ENCODE measurements around the gene DIDO1. TPM values are rescaled to one million over a fixed set of nuclear protein-coding genes. Genes with fewer than 3 reads are reported as not detected.

Gene DIDO1
- total and polyA plus RNA-seq, 2 of the 4 experiments (the other 2 are of a cell fraction), result 21.8 to 28.1 TPM

DNA sequence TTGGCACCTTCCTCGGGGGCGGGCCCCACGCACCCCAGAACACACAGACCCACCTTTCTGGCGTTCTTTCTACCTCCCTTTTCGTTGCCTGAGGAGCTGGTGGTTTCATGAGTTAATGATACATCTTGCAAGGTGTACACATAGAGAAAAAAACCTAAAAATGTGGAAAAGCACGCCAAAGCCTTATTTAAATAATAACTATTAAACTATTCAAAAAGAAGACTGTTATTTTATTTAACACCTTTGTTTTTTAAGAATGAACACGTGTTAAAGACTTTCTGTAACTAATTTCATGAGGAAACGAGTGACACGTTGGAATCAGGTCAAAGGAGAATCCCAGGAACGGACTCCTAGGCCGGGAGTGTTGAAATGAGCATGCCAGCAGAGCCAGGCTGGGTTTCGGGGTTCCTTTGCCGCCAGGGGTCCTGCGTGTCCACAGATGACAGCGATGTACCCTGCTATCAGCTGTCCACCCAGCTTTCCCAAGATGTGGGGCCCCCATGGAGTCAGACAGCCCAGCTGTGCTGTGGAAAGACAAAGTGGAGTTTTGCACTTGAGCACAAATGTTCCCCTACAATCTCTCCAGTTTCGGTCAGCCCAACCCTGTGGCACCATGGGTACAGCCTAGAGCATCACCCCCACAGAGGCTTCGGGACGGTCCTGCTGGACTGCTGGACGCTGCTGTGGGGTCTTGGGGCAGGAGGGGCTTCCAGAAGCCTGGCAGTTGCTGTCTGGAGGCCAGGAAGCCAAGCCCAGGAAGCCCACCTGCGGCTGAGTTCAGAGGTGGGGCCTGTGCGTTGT is 42.3 kb upstream of the DIDO1 start:
- no peak overlapping the region for H3K14ac ChIP-seq (replicated peaks; ENCODE audit: low read depth, low read length)
- no peak overlapping the region for H3K4ac ChIP-seq (ENCODE audit: low read depth, low read length)
- no peak overlapping the region for H2BK15ac ChIP-seq (ENCODE audit: low read depth, low read length)
- H4K5ac ChIP-seq (ENCODE audit: low read depth, low read length), result no peak overlapping the region
- no peaks in the 10 kb centered on the region for H3K4me1 ChIP-seq (ENCODE audit: control insufficient read depth, insufficient read depth, low read length)
- H3K9me1 ChIP-seq (ENCODE audit: insufficient read depth, low read length), result no peaks in the 10 kb centered on the region
- DNase-seq (no peak), ATAC-seq (ENCODE audit: low read depth) (no peak)
- H2AK9ac ChIP-seq (replicated peaks; ENCODE audit: low read depth, low read length, poor library complexity), result no peak overlapping the region
- no peak overlapping the region for H2AFZ ChIP-seq (replicated peaks; ENCODE audit: low read length, poor library complexity)
- no peak overlapping the region for H3K56ac ChIP-seq (ENCODE audit: extremely low read depth, insufficient read depth, low read length)
- WGBS, 2 experiments (ENCODE audit: extremely low coverage in 2 of 2, insufficient read length in 1 of 2), result 75% methylated on average over 3 of the region's 21 CpGs; no CpG with 5 or more reads in 1 of the 2 experiments
- no peak overlapping the region for H2BK5ac ChIP-seq (ENCODE audit: low read depth, low read length, poor library complexity, severe bottlenecking)
- in situ Hi-C loops (cut with MboI; ENCODE audit: low sequenced_read_pairs), result no loop called here
- H3K18ac ChIP-seq (ENCODE audit: low read depth, low read length), result no peak overlapping the region
- dilution Hi-C loops (cut with HindIII; ENCODE audit: low sequenced_read_pairs, unreplicated experiment), result no loop called here
- TF ChIP-seq, protein P1, sequence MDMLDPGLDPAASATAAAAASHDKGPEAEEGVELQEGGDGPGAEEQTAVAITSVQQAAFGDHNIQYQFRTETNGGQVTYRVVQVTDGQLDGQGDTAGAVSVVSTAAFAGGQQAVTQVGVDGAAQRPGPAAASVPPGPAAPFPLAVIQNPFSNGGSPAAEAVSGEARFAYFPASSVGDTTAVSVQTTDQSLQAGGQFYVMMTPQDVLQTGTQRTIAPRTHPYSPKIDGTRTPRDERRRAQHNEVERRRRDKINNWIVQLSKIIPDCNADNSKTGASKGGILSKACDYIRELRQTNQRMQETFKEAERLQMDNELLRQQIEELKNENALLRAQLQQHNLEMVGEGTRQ (IDR thresholded peaks at IDR 0.05; ENCODE audit: low read depth, low read length), result no peak
- TF ChIP-seq SMC3 (IDR thresholded peaks at IDR 0.05; ENCODE audit: low read depth, low read length), result no peak
- no peak overlapping the region for H2BK20ac ChIP-seq (ENCODE audit: low read depth, low read length)
- no peak overlapping the region for H3K27ac ChIP-seq (ENCODE audit: insufficient read depth, low read length)
- H3K9me3 ChIP-seq (ENCODE audit: control insufficient read depth, insufficient read depth, low read length), result no peaks in the 10 kb centered on the region
- no peaks in the 10 kb centered on the region for H4K20me1 ChIP-seq (ENCODE audit: insufficient read depth, low read length)
- peaks cover 48% of the 10 kb centered on the region for H3K27me3 ChIP-seq (ENCODE audit: control insufficient read depth, insufficient read depth, low read length)
- POLR2A ChIA-PET (ENCODE audit: unreplicated experiment), result no interaction called here
- no peak overlapping the region for H3K9ac ChIP-seq (ENCODE audit: low read depth, low read length)
- no peak overlapping the region for H2BK120ac ChIP-seq (ENCODE audit: low read depth, low read length)
- H3K4me2 ChIP-seq (ENCODE audit: low read depth, low read length), result no peak overlapping the region
- no peak overlapping the region for H4K91ac ChIP-seq (ENCODE audit: insufficient read depth, low read depth, low read length)
- no peak overlapping the region for H2AK5ac ChIP-seq (ENCODE audit: low read depth, low read length)
- no peak overlapping the region for H4K8ac ChIP-seq (ENCODE audit: low read depth in 2 of 2, low read length in 2 of 2)
- H3K23ac ChIP-seq (ENCODE audit: low read depth, low read length), result no peak overlapping the region
- H3K4me3 ChIP-seq (ENCODE audit: insufficient read depth, low read depth, low read length), result no peak overlapping the region
- BruUV-seq (replicated peaks), result no TSS peak
- no peaks in the 10 kb centered on the region for H3K36me3 ChIP-seq (ENCODE audit: control insufficient read depth, insufficient read depth, low read length)
- CTCF ChIA-PET, result no interaction called here
- no peaks in the 10 kb centered on the region for H3K79me1 ChIP-seq (ENCODE audit: low read depth in 1 of 2, low read length in 2 of 2)
- intact Hi-C loops (cut with micrococcal nuclease), result no loop called here

Measured in IMR-90 (cell line).